HepG2 (cell line): ENCODE measurements around the gene DLG5. TPM values are rescaled to one million over a fixed set of nuclear protein-coding genes. Genes with fewer than 3 reads are reported as not detected.

Source experiments
- ATAC-seq: fragments of 200-7000 bp; cut with Tn5 transposase; 3 replicates; pipeline ENCODE4 v1.9.1; 2020; ENCODE audit warnings: mild to moderate bottlenecking, moderate library complexity
- BruUV-seq: library from RNA; stranded (reverse); fragments of 400-500 nt; replicated peaks from 2 replicates; lab custom pipeline; 2021; lab: Mats Ljungman, UMichigan
- CTCF ChIA-PET: fragments of 300-600 bp; formaldehyde crosslinking; extraction: SDS; loops from one replicate; lab custom pipeline; 2021; ENCODE audit warnings: low total read pairs, inconsistent platforms, low intra/inter-chr PET ratio; lab: Yijun Ruan, JAX
- POLR2A ChIA-PET: fragments of 350-600 bp; sonication (Branson Sonifier 250); formaldehyde crosslinking; loops from one replicate; lab custom pipeline; 2020; ENCODE audit warnings: antibody characterized with exemption, inconsistent platforms; lab: Yijun Ruan, JAX
- DNase-seq: peaks from one replicate; pipeline ENCODE4 v3.0.0-alpha.2; 2015; ENCODE audit warnings: low spot score
- FAIRE-seq: peaks from 3 replicates; lab custom pipeline; 2011; peaks lifted over from hg19 to GRCh38; lab: Jason Lieb, UNC
- H2AFZ ChIP-seq: one replicate; pipeline ENCODE4 v1.6.1; 2011; ENCODE audit warnings: low read length, inconsistent platforms
- H3K27ac ChIP-seq: fragments of 300-600 bp; 3 replicates; pipeline ENCODE4 v1.8.0; 2011; ENCODE audit warnings: mixed run types, mild to moderate bottlenecking, mixed read lengths, low read length, inconsistent platforms; ENCODE audit not compliant: insufficient read depth; ENCODE audit errors: extremely low read length
- H3K27me3 ChIP-seq, 2 experiments: fragments of 200-600 bp in 1 of 2; 2 replicates in 1 of 2; 3 replicates in 1 of 2; pipeline versions ENCODE4 v1.6.0 to v1.8.0; 2011; ENCODE audit warnings: low read length in 2 of 2, mild to moderate bottlenecking in 2 of 2, moderate library complexity in 2 of 2, inconsistent platforms in 1 of 2; ENCODE audit not compliant: insufficient read depth in 2 of 2, control insufficient read depth in 1 of 2
- H3K36me3 ChIP-seq, 2 experiments: fragments of 200-600 bp in 1 of 2; replicated peaks in 1 of 2; 2 replicates in 1 of 2; 3 replicates in 1 of 2; pipeline versions ENCODE4 v1.5.1 to v1.8.0; 2011; ENCODE audit warnings: low read length in 2 of 2, inconsistent platforms in 1 of 2; ENCODE audit not compliant: insufficient read depth in 2 of 2, control insufficient read depth in 1 of 2
- H3K4me1 ChIP-seq: 2 replicates; pipeline ENCODE4 v1.5.1; 2012; ENCODE audit warnings: low read length, inconsistent platforms; ENCODE audit not compliant: insufficient read depth
- H3K4me2 ChIP-seq: 2 replicates; pipeline ENCODE4 v1.6.0; 2011; ENCODE audit warnings: low read depth, low read length, inconsistent platforms
- H3K4me3 ChIP-seq, 3 experiments: fragments of 200-600 bp in 1 of 3; sonication (generic), shearing (Covaris generic) in 1 of 3; replicated peaks in 1 of 3; 2 replicates each; pipeline ENCODE4 v1.5.1; 2011 to 2016; ENCODE audit warnings: low read length in 3 of 3, inconsistent platforms in 2 of 3, low read depth in 2 of 3, mild to moderate bottlenecking in 2 of 3, control low read depth in 1 of 3, mixed read lengths in 1 of 3; ENCODE audit not compliant: insufficient read depth in 1 of 3
- H3K79me2 ChIP-seq: one replicate; pipeline ENCODE4 v1.6.1; 2011; ENCODE audit warnings: low read length, inconsistent platforms; ENCODE audit not compliant: insufficient read depth
- H3K9ac ChIP-seq: 2 replicates; pipeline ENCODE4 v1.6.0; 2011; ENCODE audit warnings: mild to moderate bottlenecking, low read depth, low read length, inconsistent platforms; ENCODE audit not compliant: insufficient read depth
- H3K9me3 ChIP-seq: 2 replicates; pipeline ENCODE4 v1.5.1; 2012; ENCODE audit warnings: mild to moderate bottlenecking, low read length
- H4K20me1 ChIP-seq: 2 replicates; pipeline ENCODE4 v1.6.0; 2011; ENCODE audit warnings: inconsistent platforms, mild to moderate bottlenecking, low read length, moderate library complexity; ENCODE audit not compliant: insufficient read depth
- ARNT2 ChIP-seq: sonication (generic); formaldehyde crosslinking; IDR thresholded peaks from 2 replicates; pipeline ENCODE4 v1.8.0; 2022; ENCODE audit warnings: mild to moderate bottlenecking, low read depth, missing genetic modification reagents, moderate library complexity
- CTCF ChIP-seq: sonication (generic); formaldehyde crosslinking; IDR thresholded peaks from 2 replicates; pipeline ENCODE4 v1.5.0; 2020; ENCODE audit warnings: mild to moderate bottlenecking, missing genetic modification reagents, moderate library complexity
- DPF2 ChIP-seq: sonication (generic); formaldehyde crosslinking; IDR thresholded peaks from 2 replicates; pipeline ENCODE4 v1.4.0; 2020; ENCODE audit warnings: mild to moderate bottlenecking, low read depth, missing genetic modification reagents, borderline replicate concordance
- FOSL2 ChIP-seq: sonication (generic); formaldehyde crosslinking; IDR thresholded peaks from 2 replicates; pipeline ENCODE4 v1.4.0; 2020; ENCODE audit warnings: missing genetic modification reagents
- HDAC2 ChIP-seq: sonication (generic); formaldehyde crosslinking; IDR thresholded peaks from 2 replicates; pipeline ENCODE4 v1.4.0; 2020; ENCODE audit warnings: missing genetic modification reagents
- IKZF5 ChIP-seq: IDR thresholded peaks from 2 replicates; pipeline ENCODE4 v1.6.1; 2018; ENCODE audit warnings: missing genetic modification reagents, mild to moderate bottlenecking, missing compliant biosample characterization
- MEIS1 ChIP-seq: sonication (generic); formaldehyde crosslinking; IDR thresholded peaks from 2 replicates; pipeline ENCODE4 v1.9.0; 2021; ENCODE audit warnings: mild to moderate bottlenecking, missing genetic modification reagents, moderate library complexity, borderline replicate concordance
- PAWR ChIP-seq: sonication (generic); formaldehyde crosslinking; IDR thresholded peaks from 2 replicates; pipeline ENCODE4 v1.4.0; 2020; ENCODE audit warnings: missing genetic modification reagents, mild to moderate bottlenecking, borderline replicate concordance
- RFX1 ChIP-seq: fragments of 450-650 bp; IDR thresholded peaks from 2 replicates; pipeline ENCODE4 v1.6.1; 2017
- SP140L ChIP-seq: sonication (generic); formaldehyde crosslinking; IDR thresholded peaks from 2 replicates; pipeline ENCODE4 v1.4.0; 2020; ENCODE audit warnings: missing genetic modification reagents, borderline replicate concordance
- ZNF30 ChIP-seq: sonication (generic); formaldehyde crosslinking; IDR thresholded peaks from 2 replicates; pipeline ENCODE4 v1.5.0; 2020; ENCODE audit warnings: mild to moderate bottlenecking, missing genetic modification reagents
- ZNF709 ChIP-seq: sonication (generic); formaldehyde crosslinking; IDR thresholded peaks from 2 replicates; pipeline ENCODE4 v1.5.0; 2020; ENCODE audit warnings: mild to moderate bottlenecking, missing genetic modification reagents
- ZNF761 ChIP-seq: sonication (generic); formaldehyde crosslinking; conservative IDR thresholded peaks from 2 replicates; pipeline ENCODE4 v1.4.0; 2020; ENCODE audit warnings: mild to moderate bottlenecking, missing genetic modification reagents
- ZSCAN25 ChIP-seq: sonication (generic); formaldehyde crosslinking; IDR thresholded peaks from 2 replicates; pipeline ENCODE4 v1.8.0; 2022; ENCODE audit warnings: mild to moderate bottlenecking, missing genetic modification reagents
- WGBS: methylation state at CpG from one replicate; pipeline ENCODE4 v1.1.6; 2017; ENCODE audit warnings: low lambda C conversion rate; 5-methylcytosine and 5-hydroxymethylcytosine counted together
- in situ Hi-C: cut with HindIII; loops from 2 replicates; pipeline ENCODE4 v1.10.0; 2017; ENCODE audit warnings: low pct_unique_long_range_greater_than_20kb; ENCODE audit not compliant: extremely low pct_ligation_motif_present
- intact Hi-C: fragments of 100-400 bp; cut with micrococcal nuclease; formaldehyde crosslinking; loops from one replicate; pipeline ENCODE4 v1.10.0; 2022; ENCODE audit not compliant: unreplicated experiment
- polyA plus RNA-seq, 8 experiments: library from polyadenylated mRNA; depleted of rRNA in 3 of 8; stranded (reverse) in 7 of 8; unstranded in 1 of 8; fragments of >200 nt; fragmentation: Illumina TruSeq in 4 of 8; extraction: Trizol in 4 of 8; gene quantifications; 2 replicates each; pipeline versions ENCODE4 v1.2.1 to v1.2.3, GENCODE V29; 2011 to 2016; ENCODE audit warnings: low read depth in 4 of 8, missing spikeins in 1 of 8, mixed read lengths in 1 of 8; ENCODE audit not compliant: insufficient read depth in 1 of 8
- total RNA-seq, 5 experiments: library from RNA; depleted of rRNA; stranded (reverse); fragments of >200 nt; fragmentation: Illumina TruSeq; extraction: Trizol; gene quantifications; 2 replicates each; pipeline ENCODE4 v1.2.3, GENCODE V29; 2016; ENCODE audit warnings: low read depth in 1 of 5
- TF ChIP-seq, protein P1 (sequence below): sonication (generic); formaldehyde crosslinking; IDR thresholded peaks from 2 replicates; pipeline ENCODE4 v1.4.0; 2020; ENCODE audit warnings: missing genetic modification reagents
- TF ChIP-seq, protein P2 (sequence below): IDR thresholded peaks from 2 replicates; pipeline ENCODE4 v1.6.1; 2012; ENCODE audit warnings: inconsistent platforms

Gene DLG5
- total and polyA plus RNA-seq, 2 of the 13 experiments (the other 11 are each of a cell fraction or from before 2014, with no cell fraction given), result 15.5 to 18.2 TPM

DNA sequence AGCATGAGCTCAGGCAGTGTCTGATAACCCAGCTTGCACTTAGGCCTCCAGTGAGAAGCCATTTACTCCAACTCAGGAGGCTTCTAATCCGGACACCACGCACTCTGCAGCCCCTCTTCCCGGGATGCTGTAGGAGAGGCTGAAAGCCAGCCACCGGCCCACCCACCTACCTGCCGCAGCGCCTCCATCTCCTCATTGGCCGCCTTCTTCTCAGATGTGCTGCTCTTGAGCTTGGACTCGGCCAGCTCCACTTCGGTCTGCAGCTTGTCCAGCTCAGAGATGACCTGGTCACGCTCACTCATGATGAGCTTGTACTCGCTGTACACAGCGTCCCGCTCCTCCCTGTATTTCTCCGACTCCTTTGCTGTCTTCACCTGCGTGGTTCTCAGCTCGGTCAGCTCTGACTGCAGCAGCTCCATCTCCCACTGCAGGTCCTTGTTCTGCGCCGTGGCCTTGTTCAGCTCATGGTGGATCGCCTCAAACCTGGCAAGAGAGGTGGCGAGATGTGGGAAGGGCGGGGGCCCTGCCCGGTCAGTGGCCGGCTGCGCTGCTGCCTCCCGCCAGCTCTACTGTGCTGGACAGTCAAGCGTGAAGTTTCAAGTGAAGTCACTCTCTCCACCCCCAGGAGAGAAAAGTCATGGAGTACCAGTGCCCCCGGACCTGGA, 84.7 kb downstream of the DLG5 start:
- Histone ChIP-seq H3K79me2 (no peaks in the 10 kb centered on the region), H3K36me3 (peaks cover 22 to 50% of the 10 kb centered on the region in 2 experiments; a peak in 4 of 5 replicates), H3K9ac (no peak overlapping the region), H3K4me1 (peaks cover 33% of the 10 kb centered on the region), H3K9me3 (no peaks in the 10 kb centered on the region)
- DNase-seq (no peak), FAIRE-seq (no peak), ATAC-seq (no peak)
- BruUV-seq, result no TSS peak
- POLR2A ChIA-PET, result interaction anchor here (0.6 kb wide), 1 partner anchor 100 kb away, joined by 3 read pairs; no protein-coding TSS in a partner anchor
- CTCF ChIA-PET, result no interaction called here
- 96% methylated on average over 27 of the region's 27 CpGs for WGBS
- no peak for TF ChIP-seq FOSL2 (CRISPR knock-in tag)
- TF ChIP-seq, protein P1, sequence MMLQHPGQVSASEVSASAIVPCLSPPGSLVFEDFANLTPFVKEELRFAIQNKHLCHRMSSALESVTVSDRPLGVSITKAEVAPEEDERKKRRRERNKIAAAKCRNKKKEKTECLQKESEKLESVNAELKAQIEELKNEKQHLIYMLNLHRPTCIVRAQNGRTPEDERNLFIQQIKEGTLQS, result no peak
- TF ChIP-seq IKZF5 (CRISPR knock-in tag), result no peak
- TF ChIP-seq ZNF30 (CRISPR knock-in tag), result no peak
- no peak for TF ChIP-seq DPF2 (CRISPR knock-in tag)
- TF ChIP-seq, all 625 proteins: peak for 0
- H3K4me2 ChIP-seq, result no peak overlapping the region
- no peak overlapping the region for H3K27ac ChIP-seq
- H3K4me3 ChIP-seq, result no peak overlapping the region
- intact Hi-C loops, result no loop called here
- in situ Hi-C loops, result loop anchor here (10.0 kb wide), 1 partner anchor 183 kb away; the partner anchor contains the start of gene POLR3A
- no peaks in the 10 kb centered on the region for H4K20me1 ChIP-seq
- no peaks in the 10 kb centered on the region for H3K27me3 ChIP-seq
- H2AFZ ChIP-seq, result no peak overlapping the region

DNA sequence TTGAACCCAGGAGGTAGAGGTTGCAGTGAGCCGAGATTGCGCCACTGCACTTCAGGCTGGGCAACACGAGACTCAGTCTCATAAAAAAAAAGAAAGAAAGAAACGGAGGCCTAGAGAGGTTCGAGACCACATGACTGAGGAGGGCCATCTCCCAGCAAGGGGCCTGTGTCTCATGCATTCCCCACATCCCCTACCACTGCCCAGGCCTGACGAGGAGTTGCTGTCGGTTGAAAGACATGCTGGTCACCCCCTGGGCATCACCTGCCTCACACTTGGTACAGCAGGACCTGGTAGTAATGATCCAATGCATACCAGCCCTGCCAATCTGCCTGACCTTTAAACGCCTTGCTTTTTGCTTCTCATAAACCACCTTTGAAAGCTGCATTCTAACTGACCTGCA, 85.9 kb downstream of the DLG5 start:
- Histone ChIP-seq H4K20me1 (no peaks in the 10 kb centered on the region), H3K79me2 (no peaks in the 10 kb centered on the region), H3K27me3 (no peaks in the 10 kb centered on the region), H3K27ac (no peak overlapping the region), H3K36me3 (peaks cover 24 to 55% of the 10 kb centered on the region in 2 experiments; a peak in 4 of 5 replicates), H2AFZ (no peak overlapping the region), H3K4me1 (peaks cover 21% of the 10 kb centered on the region), H3K4me2 (no peak overlapping the region), H3K4me3 (no peak overlapping the region), H3K9me3 (no peaks in the 10 kb centered on the region), H3K9ac (no peak overlapping the region)
- no TSS peak for BruUV-seq
- in situ Hi-C loops, result loop anchor here (10.0 kb wide), 1 partner anchor 184 kb away; the partner anchor contains the start of gene POLR3A
- DNase-seq (no peak), FAIRE-seq (no peak), ATAC-seq (no peak)
- intact Hi-C loops, result no loop called here
- ChIA-PET POLR2A (no interaction called here), CTCF (no interaction called here)
- 99% methylated on average over 8 of the region's 8 CpGs for WGBS
- TF ChIP-seq, protein P2, sequence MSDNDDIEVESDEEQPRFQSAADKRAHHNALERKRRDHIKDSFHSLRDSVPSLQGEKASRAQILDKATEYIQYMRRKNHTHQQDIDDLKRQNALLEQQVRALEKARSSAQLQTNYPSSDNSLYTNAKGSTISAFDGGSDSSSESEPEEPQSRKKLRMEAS, result no peak
- TF ChIP-seq HDAC2 (CRISPR knock-in tag) (no peak), SP140L (CRISPR knock-in tag) (no peak), RFX1 (no peak), CTCF (CRISPR knock-in tag) (no peak), ZSCAN25 (CRISPR knock-in tag) (no peak), MEIS1 (CRISPR knock-in tag) (no peak), ZNF709 (no peak), PAWR (CRISPR knock-in tag) (no peak), ZNF761 (CRISPR knock-in tag) (no peak), ARNT2 (CRISPR knock-in tag) (no peak)
